Posterior cingulate gyrus (tissue), 11 donors: Measurements from ENCODE around the gene MORN2.
A peak's percentile ranks its signal among the peaks of the same experiment; 100 is the strongest.
"Not testable (repeated sequence)": the region's sequence is repeated elsewhere in the genome, so short reads cannot be mapped to it uniquely, and the experiment has no call there.

Experiments
- DNase-seq, 10 donors: peaks; one replicate each; pipeline versions ENCODE4 v3.0.0 to v3.0.0-alpha.2; 2020 to 2021; ENCODE audit warnings: mixed read lengths in 3 of 10
- intact Hi-C: fragments of 100-400 bp; cut with DNase I; formaldehyde crosslinking; loops from one replicate; pipeline ENCODE4 v1.15.1; 2023

Gene MORN2

DNA sequence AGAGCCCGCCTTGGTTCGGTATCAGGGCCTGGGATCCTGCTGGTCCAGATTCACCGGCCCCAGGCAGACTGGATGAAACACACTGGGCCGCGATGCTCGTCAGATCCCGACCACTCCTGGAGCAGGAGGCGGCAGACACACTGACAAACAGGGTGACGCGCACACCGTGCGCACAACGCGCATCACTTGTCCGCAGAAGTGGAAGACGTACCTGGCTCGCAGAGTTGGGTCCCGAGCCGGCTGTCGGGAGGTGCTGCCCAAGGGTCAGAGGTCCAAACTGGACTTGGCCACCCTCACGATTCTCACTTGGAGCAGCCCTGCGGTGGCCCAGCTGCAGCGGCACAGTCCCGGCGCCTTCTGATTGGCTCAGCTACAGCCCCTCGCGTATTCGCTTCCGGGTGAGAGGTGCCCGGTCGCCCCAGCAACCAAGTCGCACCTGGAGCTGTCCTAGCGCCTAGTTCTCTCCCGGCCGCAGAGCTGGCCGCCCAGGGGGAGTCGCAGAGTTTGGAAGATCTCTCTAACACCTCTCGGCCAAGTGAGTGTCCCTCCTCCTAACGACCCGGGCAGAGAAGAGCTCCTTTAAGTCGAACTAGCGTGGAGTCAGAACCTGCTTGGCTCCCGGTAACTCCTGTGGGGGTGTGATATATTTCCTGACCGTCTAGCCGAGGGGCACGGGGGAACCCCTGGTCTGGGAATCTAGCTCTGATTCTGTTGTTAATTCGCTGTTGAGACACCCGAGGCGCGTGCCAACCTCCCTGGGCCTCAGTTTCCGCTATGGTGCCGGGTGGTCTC, at the start of gene MORN2, which contains the start of gene DHX57:
TSS of gene MORN2 (plus strand) at position 401 of the 792 bp plus-strand sequence.
TSS of gene DHX57 (minus strand) at position 359 of the 792 bp plus-strand sequence. CDS start 7,529 bp downstream, outside the sequence.
- peak; percentile 82 to 98 (median 90) for DNase-seq
- intact Hi-C loops = no loop called here

DNA sequence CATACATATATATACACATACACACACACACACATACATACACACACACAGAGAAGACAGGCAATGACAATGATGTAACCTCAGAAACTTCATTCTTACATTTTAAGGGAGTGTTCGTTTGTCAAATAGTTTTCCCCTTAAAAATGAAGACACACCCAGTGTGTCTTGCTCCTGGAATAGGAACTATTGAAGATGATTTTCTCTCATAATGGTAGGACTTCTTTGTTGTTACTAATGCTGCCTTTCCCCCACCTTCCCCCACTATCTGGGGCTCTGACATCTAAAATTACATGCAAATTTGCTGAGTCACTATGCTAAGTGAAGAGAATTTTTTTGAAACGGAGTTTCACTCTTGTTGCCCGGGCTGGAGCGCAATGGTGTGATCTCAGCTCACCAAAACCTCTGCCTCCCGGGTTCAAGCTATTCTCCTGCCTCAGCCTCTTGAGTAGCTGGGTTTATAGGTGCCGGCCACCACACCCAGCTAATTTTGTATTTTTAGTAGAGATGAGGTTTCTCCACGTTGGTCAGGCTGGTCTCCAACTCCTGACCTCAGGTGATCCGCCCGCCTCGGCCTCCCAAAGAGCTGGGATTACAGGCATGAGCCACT, 48.1 kb upstream of the MORN2 start:
- intact Hi-C loops, DNase-seq: not testable (repeated sequence)

DNA sequence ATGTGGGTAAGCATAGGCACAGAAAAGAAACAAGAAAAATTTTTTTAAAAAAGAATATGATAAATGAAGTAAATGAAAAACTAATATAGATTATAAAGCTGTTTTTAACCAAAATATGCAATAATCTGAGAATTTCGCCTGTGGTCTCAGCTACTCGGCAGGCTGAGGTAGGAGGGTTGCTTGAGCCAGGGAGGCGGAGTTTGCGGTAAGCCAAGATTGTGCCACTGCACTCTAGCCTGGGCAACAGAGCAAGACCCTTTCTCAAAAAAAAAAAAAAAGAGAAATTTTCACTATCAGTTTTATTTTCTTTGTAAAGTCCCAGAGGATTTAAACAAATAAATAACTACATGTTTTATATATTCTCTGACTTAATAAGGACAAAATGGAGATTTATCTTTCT, 47.3 kb upstream of the MORN2 start:
- DNase-seq = no peak
- intact Hi-C loops = no loop called here

DNA sequence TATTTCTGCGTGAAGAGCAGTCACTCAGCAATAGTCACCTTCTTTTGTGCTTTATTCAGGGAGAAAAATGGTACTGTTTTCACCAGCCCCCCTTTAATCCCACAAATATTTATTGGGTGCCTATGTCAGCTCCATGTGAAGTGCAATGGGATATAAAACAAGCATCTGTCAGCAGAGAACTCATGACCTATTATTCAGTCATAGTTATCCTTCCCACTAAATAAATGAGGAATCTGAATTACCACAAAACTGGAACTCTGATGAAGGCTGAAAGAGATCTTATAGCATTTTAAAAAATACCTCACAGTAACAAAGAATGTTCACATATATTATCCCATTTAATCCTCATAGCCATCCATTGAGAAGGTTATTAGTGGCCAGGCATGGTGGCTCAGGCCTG, 45.8 kb upstream of the MORN2 start:
- intact Hi-C loops = no loop called here
- no peak for DNase-seq

DNA sequence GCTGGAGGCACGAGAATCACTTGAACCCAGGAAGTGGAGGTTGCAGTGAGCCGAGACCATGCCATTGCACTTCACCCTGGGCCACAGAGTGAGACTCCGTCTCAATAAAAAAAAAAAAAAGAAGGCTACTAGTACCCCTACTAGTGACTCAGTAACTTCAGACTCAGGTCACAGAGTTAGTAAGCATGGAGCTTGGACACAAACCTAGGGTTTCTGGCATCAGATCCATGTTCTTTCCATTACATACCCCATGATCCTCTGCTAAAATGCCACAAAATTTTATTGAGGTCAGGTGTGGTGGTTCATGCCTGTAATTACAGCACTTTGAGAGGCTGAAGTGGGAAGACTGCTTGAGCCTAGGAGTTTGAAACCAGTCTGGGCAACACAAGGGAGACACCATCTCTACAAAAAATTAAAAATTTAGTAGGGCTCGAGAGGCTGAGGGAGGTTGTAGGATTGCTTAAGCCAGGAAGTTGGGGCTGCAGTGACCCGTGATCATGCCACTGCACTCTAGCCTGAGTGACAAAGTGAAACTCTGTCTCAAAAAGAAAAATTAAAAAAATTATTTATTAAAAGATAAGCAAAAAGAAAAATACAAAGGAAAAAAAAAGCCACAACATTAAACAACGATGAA, 45.1 kb upstream of the MORN2 start:
- intact Hi-C loops = no loop called here
- no peak for DNase-seq

DNA sequence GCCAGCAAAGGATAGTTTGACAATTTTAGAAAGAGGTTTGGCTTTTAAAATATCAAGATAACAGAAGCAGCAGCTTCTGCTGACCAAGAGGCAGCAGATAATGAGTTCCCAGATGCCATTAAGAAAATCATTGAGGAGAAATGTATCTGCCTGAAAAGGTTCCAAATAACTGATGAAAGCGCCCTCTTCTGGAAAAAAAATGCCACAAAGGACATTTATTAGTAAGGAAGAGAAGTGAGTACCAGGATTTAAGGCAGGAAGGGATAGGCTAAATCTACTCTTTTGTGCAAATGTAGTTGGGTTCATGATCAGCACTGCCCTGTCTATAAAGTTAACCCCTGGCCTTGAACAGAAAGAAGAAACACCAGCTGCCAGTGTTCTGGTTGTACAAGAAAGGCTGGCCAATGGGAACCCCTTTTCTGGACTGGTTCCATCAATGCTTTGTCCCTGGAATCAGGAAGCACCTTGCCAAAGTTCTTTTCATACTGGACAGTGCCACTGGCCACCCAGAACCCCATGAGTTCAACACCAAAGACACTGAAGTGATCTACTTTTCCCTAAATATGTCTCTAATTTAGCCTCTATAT, 40.7 kb upstream of the MORN2 start:
- intact Hi-C loops = no loop called here

DNA sequence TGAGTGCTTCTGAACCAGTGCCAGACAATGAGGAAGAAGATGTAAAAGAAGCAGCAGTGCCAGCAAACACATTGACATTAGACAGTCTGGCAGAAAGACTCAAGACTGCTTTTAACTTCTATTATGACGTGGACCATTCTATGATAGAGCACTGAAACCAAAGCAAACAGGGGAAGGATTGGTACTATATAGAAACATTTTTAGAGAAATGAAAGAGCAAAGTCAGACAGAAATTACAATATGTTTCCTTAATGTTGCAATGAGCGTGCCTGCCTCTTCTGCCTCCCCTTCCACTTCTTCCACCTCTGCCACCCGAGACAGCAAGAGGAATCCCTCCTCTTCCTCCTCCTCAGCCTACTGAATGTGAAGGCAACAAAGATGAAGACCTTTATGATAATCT, 39.8 kb upstream of the MORN2 start:
- intact Hi-C loops = no loop called here
- DNase-seq = no peak

More for the DNA sequence above, 40.7 kb upstream of the MORN2 start:
- DNase-seq = no peak

DNA sequence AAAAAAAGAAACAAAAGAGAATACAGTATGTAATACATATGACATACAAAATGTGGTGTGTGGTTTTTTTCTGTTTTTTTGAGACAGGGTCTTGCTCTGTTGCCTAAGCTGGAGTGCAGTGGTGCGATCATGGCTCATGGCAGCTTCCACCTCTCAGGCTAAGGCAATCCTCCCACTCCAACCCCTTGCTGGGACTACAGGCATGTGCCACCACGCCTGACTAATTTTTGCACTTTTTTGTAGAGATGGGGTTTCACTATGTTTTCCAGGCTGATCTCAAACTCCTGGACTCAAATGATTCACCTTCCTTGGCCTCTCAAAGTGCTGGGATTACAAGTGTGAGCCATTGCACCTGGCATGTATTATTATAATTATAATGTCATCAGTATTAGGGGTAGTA, 39.0 kb upstream of the MORN2 start:
- intact Hi-C loops = no loop called here
- no peak for DNase-seq

DNA sequence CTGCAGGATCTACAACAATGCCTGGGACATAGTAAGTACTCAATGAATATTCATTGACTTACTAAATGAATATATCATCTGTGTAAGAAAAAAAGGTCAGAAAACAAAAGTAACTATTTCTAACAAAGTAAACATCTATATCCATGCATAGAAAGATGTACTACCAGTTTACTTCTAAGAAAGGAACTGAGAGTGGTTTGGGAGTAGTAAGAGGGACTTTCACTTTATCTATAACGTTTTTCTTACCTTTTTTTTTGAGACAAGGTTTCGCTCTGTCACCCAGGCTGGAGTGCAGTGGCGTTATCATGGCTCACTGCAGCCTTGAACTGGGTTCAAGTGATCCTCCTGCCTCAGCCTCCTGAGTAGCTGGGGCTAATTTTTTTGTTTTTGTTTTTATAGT, 25.7 kb upstream of the MORN2 start:
- DNase-seq = no peak
- intact Hi-C loops = no loop called here

DNA sequence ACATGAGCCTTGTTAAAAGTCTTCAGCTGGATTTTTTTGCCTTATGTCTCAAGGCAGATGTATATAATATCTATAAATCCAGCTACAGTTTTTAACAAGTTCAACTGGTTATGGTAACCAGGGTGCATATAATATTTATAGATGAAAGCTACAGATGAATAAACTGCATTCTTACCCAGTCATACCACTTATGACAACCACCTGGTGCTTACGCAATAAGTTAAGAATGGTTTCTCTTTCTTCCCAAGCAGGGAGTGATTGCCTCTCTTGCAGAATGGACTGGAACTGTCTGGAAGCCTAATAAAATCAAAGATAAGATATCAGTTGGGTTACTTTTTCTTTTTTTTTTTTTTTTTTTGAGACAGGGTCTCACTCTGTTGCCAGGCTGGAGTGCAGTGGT, 19.6 kb upstream of the MORN2 start:
- no peak for DNase-seq
- intact Hi-C loops = no loop called here

DNA sequence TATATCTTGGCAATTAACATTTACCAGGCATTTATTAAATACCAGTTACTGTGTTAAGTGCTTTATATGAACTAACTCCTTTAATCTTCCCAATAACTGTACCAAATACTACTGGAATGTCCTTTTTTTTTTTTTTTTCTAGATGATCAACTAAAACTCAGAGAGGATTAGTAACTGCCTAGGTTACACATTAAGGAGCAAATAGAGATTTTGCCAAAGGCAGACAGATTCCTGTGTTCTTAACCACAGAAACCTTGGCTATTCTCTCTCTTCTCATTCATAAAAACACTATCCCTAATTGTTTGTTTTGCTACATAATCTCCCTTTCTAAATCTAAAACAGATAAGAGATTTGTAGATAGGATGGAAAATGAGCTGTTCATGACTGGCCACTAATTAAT, 13.3 kb upstream of the MORN2 start:
- intact Hi-C loops = no loop called here
- no peak for DNase-seq

DNA sequence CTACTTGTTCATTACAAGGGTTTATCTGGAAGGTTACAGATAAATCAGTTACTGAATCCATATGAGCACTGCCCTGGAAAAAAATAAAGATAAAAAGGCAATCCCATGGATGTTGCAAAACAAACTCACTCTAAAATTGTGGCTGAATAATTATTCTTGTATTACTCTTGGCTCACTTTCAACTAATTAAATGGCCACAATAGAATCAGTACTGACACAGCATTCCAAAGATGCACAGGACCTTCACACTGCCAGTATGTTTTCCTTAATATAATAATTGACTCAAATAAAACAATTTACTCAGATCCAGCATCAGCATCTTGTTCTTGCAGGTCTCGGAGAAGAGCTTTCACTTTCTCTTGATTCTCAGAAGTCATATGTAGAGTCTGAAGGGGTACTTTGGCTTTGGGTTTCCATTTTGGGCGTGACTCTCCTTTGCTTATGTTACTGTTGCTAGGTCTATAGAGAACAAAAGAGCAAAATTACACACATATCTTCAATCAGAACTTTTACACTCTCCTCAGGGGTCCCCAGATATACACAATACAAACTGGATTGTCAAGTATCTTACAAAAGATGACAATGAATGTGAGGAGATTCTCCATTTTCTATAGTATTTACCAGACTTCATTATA, 12.6 kb upstream of the MORN2 start:
- DNase-seq = no peak
- intact Hi-C loops = no loop called here

DNA sequence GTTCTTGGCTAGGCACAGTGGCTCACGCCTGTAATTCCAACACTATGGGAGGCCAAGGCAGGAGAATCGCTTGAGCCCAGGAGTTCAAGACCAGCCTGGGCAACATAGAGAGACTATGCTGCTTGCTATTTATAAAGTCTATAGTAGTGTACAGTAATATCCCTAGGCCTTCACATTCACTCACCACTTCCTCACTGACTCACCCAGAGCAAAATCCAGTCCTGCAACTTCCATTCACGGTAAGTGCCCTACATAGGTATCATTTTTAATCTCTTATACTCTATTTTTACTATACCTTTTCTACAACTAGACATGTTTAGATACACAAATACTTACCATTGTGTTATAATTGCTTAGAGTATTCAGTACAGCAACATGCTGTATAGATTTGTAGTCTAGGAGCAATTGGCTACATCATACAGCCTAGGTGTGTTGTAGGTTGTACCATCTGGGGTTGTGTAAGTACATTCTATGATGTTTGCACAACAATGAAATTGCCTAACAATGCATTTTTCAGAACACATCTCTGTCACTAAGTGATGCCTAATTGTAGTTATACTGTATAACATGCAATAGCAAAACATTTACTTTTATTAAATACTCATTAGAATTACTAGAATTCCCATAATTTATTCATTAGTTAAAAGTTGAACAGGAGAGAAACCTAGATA, 8.9 kb upstream of the MORN2 start:
- intact Hi-C loops = no loop called here
- DNase-seq = no peak

DNA sequence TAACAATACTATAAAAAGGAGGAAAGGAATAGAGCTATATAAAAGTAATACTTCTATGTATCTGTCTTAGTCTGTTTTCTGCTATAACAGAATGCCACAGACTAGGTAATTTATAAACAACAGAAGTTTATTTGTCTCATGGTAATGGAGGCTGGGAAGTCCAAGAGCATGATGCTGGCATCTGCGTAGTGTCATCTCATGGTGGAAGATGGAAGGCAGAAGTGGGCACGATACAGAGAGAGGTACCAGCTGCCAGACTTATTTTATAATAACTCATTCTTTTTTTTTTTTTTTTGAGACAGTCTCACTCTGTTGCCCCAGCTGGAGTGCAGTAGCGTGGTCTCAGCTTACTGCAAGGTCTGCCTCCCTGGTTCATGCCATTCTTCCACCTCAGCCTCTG, 4.3 kb upstream of the MORN2 start:
- no peak for DNase-seq
- intact Hi-C loops = no loop called here

DNA sequence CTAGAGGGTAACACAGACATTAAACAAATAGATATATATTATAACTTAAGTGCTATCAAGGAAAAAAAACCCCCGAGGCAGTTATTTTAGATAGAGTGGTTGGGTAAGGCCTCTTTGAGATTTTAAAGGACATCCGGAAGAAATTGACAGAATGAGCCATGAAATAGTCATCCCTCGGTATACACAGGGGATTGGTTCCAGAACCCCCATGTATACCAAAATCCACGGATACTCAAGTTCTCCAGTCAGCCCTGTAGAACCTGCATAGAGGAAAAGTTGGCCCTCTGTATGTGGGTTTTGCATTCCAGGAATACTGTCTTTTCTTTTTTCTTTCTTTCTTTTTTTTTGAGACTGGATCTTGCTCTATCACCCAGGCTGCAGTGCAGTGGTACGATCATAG, 2.0 kb upstream of the MORN2 start:
- DNase-seq = no peak
- intact Hi-C loops = no loop called here

DNA sequence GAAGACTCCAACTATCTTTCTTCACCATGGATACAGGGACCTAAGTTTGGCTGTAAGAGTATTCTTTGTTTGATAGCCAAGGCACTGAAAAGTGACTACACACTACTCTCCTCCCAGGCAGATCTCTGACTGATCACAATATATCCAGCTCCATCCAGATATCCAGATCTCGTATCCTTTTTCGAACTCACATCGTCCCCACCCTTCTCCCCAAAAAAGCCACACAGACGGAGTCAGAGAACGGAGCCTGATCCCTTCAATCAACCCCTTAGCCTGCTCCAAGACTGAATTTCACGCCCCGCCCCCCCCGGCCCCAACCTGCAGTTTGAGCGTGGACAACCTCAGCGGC, 575 bp upstream of the MORN2 start:
- DNase-seq = no peak
- intact Hi-C loops = no loop called here

DNA sequence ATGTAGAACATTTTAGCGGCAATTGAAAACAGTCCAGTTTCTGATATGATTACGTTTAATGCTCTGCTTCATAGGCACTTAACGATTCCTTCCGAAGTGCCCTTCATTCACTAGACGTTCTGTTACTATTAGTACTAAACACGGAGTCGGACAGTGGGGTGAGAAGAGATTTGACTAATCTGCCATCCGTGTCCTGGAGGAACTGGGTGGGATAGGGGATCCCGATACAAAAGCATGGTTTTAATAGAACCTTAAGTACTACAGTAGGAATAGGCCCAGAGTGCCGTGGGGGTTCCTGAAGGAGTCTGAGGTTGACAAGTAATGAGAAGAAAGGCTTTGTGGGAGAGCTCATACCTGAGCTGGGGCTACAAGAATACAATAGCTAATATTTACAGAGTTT, 631 bp downstream of the MORN2 start:
- intact Hi-C loops = no loop called here
- no peak for DNase-seq

DNA sequence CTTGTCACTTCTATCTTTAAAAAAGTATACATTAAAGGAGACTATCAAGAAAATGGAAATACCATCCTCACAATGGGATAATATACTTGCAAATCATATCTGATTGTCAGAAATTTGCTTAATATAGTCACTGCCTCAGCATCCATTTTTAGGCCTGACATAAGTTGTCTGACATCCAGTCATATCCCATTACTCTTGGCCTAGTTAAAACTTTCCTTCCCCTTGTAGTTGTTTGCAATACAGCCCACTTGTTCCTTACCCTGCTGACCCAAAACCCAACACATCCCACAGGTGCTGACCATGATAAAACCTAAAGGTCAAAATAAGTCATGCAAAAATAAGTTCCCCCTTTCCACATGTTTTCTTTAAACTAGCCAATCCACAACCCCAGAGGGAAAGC, 10.3 kb downstream of the MORN2 start:
- intact Hi-C loops = no loop called here
- no peak for DNase-seq

DNA sequence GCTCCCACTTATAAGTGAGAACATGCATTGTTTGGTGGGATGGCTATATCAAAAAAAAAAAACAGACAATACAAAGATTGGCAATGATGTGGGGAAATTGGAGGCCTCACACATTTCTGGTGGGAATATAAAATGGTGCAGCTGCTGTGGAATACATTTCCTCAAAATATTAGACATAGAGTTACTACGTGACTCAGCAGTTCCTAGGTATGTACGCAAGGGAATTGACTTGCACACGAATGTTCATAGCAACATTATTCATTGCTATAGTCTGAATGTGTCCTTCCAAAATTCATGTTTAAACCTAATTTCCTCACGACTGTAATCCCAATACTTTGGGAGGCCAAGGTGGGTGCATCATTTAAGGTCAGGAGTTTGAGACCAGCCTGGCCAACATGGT, 11.6 kb downstream of the MORN2 start:
- intact Hi-C loops = no loop called here

DNA sequence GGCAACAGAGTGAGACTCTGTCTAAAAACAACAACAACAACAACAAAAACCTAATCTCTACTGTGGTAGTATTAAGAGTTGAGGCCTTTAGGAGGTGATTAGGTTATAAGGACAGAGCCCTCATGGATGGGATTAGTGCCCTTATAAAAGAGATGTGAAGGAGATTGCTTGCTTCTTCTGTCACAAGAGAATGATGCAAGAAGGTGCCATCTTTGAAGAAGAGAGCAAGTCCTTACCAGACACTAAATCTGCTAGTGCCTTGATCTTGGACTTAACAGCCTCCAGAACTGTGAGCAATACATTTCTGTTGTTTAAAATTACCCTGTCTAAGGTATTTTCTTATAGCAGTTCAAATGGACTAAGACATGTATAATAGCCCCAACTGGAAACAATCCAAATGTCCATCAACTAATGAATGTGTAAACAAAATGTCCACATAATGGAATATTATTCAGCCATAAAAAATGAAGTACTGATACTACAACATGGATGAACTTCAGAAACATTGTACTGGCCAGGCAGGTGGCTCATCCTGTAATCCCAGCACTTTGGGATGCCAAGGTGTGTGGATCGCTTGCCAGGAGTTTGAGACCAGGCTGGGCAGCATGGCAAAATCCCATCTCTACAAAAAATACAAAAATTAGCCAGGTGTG, 12.3 kb downstream of the MORN2 start:
- intact Hi-C loops = no loop called here
- no peak for DNase-seq

More for the DNA sequence above, 11.6 kb downstream of the MORN2 start:
- no peak for DNase-seq
